ENCODE data around the gene STARD13.

STARD13 gene

GRCh38 chr13:33107361-33107760 is 178.2 kb downstream of the STARD13 start:
- DNase-seq: no peak

- DNase-seq: no peak
These were observed 178.7 kb downstream of the STARD13 start for GRCh38 chr13:33106656-33107360.

- no peak for DNase-seq
These were observed 180.1 kb downstream of the STARD13 start for GRCh38 chr13:33105387-33106005.

- no peak for DNase-seq
These were observed 182.1 kb downstream of the STARD13 start for GRCh38 chr13:33103457-33103856.

DNA sequence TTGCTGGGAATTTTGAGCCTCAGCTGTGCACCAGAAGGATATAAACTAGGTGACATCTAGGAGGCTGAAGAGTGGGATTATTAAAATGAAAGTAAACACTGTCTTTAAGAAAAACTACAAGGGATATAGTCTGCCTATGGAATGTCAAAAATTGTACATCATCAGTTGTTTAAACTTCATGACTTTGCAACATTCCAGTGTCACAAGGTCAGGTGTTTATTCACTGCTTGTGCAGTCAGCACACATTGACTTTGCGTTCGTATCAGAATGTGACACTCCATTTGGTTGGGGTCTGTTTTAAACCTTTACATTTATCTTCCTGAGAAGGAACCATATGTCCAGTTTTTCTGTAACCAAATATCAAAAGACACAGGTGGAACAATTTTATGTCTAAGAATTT is 183.7 kb downstream of the STARD13 start:
- DNase-seq: no peak

DNA sequence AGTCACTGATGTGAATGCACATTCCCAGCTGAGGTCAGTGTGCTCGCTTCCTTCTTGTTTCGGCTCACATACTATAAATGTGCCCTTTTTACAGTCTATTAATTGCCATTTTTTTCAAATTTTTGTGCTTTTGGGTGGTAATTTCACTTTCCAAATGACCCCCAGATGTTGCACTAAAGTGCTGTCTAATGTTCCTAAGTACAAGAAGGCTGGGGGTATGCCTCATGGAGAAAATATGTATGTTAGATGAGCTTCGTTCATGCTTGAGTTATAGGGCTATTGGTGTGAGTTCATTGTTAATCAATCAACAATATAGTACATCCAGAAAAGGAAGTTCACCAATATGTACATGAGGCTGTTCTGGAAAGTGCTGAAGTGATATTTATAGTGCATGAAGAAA is 184.7 kb downstream of the STARD13 start:
- DNase-seq: no peak

GRCh38 chr13:33099860-33100259 is 185.7 kb downstream of the STARD13 start:
- no peak for DNase-seq

- DNase-seq: no peak
These were observed 188.5 kb downstream of the STARD13 start for GRCh38 chr13:33096886-33097605.

GRCh38 chr13:33092073-33092987 is 193.2 kb downstream of the STARD13 start:
- DNase-seq: no peak

- no peak for DNase-seq
These were observed 194.2 kb downstream of the STARD13 start for GRCh38 chr13:33091415-33091774.

DNA sequence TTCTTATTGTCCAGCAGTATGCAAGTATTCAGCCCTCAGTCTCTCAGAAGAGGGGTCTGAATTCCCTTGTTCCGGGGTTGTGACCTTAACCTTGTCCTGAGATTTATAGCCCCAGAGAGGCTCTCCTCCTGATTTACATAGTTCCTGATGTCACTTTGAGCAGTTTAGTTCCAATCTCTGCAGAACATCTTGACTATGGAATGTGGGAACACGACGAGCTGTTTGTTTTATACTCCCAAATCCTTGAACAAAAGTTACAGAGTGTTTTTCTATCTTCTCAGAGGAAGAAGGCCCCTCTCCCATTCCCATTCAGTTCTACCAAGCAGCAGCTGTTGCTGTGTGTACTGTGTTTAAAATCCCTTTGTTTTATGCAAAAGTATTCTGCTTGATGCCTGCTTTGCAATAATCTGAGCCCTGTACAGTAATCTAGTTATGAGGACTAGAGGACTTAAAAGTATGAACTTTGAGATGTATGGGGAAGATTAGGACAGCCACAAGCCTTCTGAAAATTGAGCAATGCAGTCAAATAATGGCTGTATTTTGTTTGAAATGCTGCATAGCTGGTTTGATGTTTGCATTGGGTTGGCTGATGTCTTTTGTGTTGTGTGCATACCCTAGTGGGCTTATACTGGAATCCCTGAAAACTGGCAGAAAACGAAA is 194.7 kb downstream of the STARD13 start:
- DNase-seq: no peak

DNA sequence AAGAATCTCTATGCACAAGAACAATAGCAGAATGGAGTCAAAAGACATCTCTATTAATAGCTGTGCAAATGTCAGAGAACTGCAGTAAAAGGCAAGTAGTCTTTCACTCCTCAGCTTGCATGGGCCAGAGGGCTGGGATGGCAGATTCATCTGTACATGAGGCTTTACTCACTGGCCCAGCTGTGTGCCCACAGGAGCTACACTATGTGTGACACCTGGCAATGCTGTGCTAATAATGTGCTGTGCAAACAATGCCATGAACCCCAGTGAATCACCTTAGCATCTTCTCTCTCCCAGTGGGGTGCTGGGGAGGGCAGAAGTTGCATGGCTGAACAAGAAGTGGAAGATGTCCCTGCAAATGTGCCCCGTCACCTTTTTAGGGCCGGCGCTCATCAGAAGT is 196.2 kb downstream of the STARD13 start:
- DNase-seq: no peak

DNA sequence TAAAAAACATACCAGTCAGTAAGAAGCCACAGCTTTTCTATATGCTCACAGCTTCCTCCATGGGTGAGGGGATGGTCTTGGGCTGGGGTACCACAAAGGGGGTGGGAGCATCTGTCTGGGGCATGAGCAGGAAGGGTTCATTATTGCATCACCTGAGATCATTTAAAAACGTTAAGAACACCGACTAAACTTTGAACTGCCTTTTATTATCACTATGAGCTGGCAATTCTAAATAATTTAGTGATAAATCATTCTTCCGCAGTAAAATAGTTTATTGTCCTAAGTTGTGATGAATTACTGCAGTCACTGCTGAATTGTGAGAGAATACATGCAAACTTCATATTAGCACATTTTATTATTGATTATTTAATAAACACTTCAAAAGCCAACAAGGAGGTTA is 197.8 kb downstream of the STARD13 start:
- no peak for DNase-seq

DNA sequence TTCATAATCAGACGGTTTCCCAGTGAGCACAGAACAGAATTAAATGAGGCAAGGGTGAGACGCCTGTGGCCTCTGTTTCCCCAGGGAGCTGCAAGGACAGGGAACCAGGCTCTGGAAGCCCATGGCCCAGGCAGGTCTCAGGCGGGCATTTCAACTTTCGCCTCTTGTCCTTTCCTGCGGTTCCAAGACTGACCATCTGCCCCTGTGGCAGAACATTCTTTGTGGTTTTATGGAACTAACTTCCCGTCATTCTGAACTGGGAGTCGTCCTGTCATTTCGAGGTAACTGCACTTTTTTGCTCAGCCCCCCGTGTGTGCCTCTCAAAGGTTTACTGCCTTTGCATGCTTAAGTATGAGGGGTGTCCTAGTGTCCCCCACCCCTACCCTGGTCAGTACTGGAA is 198.5 kb downstream of the STARD13 start:
- DNase-seq: no peak

DNA sequence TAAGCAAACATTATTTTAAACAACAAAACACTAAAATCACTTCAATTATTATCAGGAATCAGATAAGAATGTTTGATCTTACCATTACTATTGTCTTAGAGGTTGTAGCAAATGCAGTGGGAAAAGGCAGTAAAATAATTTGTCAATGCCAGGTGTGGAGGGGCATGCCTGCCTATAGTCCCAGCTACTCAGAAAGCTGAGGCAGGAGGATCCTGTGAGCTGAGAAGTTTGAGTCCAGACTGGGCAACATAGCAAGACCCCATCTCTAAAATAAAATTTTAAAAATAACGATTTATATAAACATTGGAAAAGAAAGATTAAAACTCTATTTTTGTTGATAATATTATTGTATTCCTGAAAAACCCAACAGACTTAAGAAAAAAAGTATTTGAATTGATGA is 202.5 kb downstream of the STARD13 start:
- no peak for DNase-seq

- no peak for DNase-seq
These were observed 203.9 kb downstream of the STARD13 start for GRCh38 chr13:33081666-33082065.

DNA sequence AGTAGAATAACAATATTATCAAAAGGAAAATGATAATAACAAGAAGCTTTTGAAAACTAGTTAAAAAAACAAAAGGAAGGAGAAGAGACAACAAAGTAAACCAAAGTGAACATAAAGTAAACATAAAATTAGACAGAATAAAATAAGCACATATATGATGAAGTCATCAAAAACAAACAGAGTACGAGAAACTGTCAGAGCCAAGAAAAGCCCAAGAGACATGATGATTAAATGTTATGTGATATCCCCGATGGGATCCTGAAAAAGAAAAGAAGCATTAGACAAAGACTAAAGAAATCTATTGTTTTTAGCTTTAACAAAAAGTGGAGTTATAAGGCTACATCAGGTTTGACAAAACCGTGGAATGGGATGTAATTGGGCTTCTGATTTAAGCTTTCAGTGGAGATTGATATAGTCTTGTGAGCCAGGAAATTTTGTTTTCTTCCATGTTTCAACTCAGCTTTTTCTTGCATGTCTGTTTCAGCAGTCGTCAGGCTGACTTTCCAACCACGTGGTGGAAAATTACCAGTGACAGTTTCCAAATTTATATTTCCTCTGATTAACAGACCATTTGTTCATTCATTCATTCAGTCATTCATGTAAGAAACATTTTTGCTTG is 204.5 kb downstream of the STARD13 start:
- no peak for DNase-seq

DNA sequence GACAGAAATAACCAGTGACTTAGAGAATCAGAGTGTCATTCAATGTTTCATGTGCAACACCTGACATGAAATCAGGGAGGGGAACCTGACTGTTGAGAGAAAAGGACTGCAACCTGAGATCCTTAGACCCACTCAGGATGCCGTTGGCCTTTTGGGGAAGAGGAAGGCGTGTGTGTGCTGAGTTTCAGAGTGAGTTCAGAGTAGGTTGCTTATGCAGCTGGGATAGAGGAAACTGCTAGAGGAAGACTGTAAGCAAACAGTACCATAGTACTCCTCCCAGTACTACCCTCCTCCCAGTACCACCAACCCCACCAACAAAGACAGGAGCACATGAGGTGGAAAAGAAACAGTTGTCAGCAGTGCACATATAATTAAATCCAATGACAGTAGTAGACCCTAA is 205.6 kb downstream of the STARD13 start:
- no peak for DNase-seq

- DNase-seq: no peak
These were observed 207.3 kb downstream of the STARD13 start for GRCh38 chr13:33078263-33078662.

DNA sequence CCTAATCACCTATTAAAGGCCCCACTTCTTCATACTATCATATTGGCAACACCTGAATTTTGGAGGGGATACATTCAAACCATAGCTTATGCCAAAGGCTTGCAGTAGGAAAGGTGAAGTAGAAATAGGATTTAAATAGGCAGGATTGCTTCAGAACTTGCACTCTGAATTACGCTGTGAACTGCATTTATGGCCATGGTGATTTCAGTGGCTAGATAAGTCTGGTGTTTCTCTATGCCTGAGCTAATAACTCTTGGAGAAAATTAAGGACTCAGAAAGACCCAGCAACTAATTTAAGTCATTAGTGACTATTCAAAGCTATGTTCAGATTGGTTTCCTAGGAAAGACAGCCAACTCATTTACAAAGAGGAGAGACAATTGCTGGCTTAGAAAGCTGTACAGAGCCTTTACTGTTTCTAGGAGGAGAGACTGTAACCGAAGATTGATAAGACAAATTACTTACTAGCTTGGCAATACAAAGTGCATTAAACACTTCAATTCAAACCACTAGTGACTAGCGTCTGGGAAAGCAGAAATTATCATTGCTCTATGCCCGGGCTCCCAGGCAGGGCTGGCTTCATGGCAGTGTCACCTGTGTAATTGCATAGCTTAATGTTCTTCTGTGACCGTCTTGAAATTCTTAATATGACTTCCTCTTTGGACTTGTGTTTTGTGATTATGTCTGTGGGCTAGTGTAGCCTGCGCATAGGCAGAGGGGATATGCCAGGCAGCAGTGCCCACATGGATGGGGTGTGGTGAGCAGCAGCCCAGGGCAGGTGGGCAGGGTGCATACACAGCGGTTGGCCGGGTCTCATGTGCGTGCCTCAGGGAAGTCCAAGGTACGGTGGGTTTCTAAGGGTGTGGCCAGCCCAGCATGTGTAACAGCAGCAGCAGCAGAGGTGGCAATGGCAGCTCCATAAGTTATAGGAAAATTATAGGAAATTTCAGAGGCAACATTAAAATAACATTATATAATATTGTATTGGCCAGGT is 209.3 kb downstream of the STARD13 start:
- no peak for DNase-seq

DNA sequence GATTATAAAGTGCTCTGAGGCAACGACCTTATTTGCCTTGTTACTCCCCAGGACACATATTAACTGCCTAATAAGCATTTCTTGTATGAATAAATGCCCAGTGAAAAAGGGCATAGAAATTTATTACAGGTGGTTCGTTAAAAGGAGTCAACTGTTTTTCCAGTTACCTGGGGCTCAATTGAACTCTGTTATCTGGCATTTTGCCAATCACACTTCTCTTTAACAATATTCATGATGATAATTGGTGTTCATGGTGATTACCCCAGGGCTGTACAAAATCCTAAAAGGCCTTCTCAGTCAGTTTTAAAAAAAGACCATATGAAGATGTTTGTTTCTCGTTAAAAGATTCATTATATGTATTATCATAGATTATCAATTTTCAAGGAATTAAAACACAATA is 212.2 kb downstream of the STARD13 start:
- DNase-seq: no peak

All from activated T-cell treated with anti-CD3 and anti-CD28 coated beads, Interleukin-2, amount 50 U/mL, for 48 hours (primary cell).